GM12873 (cell line): Measurements from ENCODE around the gene SRGAP1.

Experiments
- TF ChIP-seq, protein P1 (sequence below): IDR thresholded peaks from 2 replicates; pipeline ENCODE4 v1.5.1; 2012; ENCODE audit warnings: low read depth, mild to moderate bottlenecking, moderate library complexity, low read length, control low read depth; ENCODE audit not compliant: insufficient read depth; ENCODE audit errors: missing control alignments

Gene SRGAP1

DNA sequence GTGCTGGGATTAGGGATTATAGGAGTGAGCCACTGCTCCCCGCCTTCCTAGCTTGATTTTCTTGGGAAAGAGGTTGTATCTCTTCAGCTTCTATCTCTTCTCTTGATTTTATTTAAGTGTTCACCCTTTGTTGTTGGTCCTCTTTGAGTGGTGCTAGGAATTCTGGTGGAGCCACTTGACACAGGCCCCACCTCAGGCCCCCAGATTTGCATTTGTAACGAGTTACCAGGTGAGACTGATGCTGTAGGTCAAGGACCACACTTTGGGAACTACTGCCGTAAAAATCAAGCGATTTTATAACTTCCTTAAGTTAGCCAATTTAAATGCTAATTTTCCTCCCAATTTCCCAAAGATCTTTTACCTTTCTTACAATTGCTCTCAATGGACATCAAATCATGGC lies 26.3 kb downstream of the SRGAP1 start:
- TF ChIP-seq, protein P1, sequence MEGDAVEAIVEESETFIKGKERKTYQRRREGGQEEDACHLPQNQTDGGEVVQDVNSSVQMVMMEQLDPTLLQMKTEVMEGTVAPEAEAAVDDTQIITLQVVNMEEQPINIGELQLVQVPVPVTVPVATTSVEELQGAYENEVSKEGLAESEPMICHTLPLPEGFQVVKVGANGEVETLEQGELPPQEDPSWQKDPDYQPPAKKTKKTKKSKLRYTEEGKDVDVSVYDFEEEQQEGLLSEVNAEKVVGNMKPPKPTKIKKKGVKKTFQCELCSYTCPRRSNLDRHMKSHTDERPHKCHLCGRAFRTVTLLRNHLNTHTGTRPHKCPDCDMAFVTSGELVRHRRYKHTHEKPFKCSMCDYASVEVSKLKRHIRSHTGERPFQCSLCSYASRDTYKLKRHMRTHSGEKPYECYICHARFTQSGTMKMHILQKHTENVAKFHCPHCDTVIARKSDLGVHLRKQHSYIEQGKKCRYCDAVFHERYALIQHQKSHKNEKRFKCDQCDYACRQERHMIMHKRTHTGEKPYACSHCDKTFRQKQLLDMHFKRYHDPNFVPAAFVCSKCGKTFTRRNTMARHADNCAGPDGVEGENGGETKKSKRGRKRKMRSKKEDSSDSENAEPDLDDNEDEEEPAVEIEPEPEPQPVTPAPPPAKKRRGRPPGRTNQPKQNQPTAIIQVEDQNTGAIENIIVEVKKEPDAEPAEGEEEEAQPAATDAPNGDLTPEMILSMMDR: no peak

DNA sequence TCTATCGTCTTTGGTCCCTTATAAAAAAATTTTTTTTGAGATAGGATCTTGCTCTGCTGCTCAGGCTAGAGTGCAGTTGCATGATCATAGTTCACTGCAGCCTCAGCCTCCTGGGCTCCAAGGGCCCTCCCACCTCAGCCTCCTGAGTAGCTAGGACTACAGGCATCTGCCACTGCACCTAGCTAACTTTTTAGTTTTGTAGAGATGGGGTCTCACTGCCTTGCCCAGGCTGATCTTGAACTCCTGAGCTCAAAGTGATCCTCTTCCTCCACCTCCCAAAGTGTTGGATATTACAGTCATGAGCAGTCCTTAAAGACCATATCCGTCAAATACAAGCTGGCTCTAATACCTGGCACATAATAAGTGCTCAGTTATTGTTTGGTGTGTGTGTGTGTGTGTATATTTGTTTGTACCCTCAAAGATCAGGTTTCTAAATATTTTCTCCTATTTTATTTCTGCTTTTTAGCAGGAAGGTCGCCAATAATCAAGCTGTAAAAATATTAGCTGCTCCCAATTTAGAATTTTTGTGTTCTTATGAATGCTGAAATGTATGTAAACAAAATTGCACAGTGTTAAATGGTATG lies 30.5 kb downstream of the SRGAP1 start:
- TF ChIP-seq, protein P1: no peak

DNA sequence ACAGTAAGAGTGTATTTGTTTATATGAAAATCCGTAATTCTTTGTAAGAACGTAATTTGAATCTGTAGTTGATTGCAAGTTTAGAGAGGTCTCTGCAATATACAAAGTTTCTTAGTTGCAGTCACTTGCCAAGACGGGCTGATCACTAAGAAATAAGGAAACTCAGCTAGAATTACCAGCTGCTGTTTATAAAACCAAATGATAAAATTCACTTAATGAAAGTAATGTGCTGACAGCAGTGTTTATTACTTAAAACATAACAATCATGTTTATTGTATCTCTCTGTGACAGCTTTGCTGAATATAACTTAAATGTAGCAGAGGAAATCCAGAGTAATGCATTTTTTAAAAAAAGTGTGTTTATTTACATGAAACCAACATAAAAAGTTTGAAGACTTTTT lies 31.2 kb downstream of the SRGAP1 start:
- TF ChIP-seq, protein P1: no peak

DNA sequence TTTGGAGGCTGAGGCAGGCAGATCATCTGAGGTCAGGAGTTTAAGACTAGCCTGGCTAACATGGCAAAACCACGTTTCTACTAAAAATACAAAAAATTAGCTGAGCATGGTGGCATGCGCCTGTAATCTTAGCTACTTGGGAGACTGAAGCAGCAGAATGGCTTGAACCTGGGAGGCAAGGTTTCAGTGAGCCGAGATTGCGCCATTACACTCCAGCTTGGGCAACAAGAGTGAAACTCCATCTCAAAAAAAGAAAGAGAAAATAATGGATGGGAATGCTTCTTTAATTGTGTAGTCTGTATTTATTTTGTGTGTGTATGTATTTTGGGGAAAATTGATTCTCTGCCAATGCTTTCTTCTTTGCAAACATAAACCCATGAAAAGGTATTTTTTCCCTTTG lies 32.5 kb downstream of the SRGAP1 start:
- TF ChIP-seq, protein P1: no peak

DNA sequence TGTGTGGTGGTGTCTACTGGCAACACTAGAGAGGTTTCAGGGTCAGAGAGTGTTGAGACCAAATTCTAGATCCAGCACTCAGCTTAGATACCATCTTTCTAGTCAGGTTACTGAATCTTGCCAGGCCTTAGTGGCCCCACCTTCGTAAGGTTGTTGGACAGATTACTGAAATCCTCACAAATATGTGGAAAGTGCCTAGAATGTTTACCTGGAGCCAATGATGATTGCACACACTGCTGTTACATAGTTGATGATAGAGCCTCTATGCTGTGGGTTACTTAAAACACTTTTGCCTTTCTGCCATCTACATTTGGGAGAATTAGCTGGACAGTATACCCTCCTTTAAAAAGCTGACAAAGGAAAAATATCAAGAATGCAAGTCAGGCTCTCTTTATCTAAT lies 33.2 kb downstream of the SRGAP1 start:
- TF ChIP-seq, protein P1: no peak

DNA sequence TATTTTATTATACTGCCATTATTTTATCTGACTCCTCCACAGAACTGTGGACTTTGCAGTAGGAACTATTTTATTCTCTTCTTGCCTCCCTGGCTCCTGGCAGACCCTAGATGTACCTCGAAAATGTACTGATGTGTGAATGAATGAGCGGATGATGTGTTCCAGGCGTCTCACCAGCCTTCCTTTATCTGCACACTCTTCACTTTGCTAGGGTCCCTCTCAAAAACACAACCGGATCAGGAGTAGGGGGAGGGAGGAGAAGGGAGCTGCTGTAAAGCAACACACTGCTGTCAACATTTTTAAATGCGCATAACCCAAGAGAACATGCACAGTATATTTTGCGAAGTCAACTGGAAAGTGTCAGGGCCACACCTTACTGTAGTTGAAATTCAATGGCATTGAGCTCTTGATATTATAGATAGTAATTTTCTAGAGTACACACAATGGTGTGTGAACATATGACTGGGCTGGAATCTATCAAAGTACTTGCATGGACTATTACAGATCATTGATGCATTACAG lies 36.3 kb downstream of the SRGAP1 start:
- TF ChIP-seq, protein P1: no peak

DNA sequence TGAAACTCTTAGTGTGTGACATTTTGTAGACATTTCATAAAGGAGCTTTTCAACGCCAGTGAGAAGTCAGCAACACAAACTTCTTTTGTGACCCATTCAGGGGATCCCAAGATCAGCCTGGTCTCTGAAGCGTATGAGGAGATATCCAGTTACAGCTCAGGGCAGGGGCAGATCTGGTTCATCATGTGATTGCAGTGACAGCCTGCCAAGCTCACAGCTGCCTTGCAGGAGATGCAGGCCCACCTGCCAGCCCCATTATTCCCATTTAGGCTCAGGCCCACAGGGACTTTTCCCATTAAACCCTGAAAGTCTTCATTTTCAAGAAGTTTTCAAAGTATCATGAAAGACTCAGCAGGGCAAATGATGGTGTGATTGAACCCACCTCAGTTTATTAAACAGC lies 38.3 kb downstream of the SRGAP1 start:
- TF ChIP-seq, protein P1: no peak
